ENCODE data around the gene CDC123.
"Not testable (repeated sequence)": the region's sequence is repeated elsewhere in the genome, so short reads cannot be mapped to it uniquely, and the experiment has no call there.

Gene CDC123

DNA sequence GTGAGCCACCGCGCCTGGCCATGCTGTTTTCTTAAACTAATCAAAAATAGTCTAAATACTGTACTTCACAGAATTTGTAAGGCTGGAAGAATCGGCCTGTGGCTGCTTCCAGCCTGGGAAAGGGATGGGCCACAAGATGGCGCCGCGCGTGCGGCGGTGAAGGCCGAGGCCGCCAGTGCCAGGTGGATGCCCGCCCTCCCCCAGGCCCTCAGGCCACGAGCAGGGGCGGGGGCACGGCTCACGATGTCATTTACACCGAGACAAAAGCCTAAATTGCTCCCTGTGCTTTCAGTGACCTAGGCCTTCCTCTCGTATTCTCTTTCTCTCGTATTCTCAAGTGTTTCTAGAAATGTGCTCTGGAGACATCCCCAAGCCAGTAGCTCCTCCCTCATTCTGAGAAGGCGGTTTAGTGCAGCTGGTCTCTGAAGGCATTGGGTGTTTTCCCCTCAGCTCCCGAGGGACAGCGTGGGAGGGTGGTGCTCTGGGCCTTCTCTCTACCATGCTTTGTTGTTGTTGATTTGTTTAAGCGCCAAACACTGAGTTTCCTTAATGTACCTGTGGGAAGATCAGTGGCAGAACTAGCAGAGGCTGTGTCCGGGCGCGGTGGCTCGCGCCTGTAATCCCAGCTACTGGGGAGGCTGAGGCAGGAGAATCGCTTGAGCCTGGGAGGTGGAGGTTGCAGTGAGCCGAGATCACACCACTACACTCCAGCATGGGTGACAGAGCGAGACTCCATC, 68.4 kb downstream of the CDC123 start:
- no peak for TF ChIP-seq EZH2phosphoT487 (IDR thresholded peaks at IDR 0.05; ENCODE audit: low read depth)
- TF ChIP-seq, protein P1, sequence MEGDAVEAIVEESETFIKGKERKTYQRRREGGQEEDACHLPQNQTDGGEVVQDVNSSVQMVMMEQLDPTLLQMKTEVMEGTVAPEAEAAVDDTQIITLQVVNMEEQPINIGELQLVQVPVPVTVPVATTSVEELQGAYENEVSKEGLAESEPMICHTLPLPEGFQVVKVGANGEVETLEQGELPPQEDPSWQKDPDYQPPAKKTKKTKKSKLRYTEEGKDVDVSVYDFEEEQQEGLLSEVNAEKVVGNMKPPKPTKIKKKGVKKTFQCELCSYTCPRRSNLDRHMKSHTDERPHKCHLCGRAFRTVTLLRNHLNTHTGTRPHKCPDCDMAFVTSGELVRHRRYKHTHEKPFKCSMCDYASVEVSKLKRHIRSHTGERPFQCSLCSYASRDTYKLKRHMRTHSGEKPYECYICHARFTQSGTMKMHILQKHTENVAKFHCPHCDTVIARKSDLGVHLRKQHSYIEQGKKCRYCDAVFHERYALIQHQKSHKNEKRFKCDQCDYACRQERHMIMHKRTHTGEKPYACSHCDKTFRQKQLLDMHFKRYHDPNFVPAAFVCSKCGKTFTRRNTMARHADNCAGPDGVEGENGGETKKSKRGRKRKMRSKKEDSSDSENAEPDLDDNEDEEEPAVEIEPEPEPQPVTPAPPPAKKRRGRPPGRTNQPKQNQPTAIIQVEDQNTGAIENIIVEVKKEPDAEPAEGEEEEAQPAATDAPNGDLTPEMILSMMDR (IDR thresholded peaks at IDR 0.05; ENCODE audit: low read depth, low read length) = peak; percentile 75
- H3K9ac ChIP-seq (ENCODE audit: low read length) = peak overlapping the region; percentile 23; the same call in 1 of the 2 replicates
- peak overlapping the region; percentile 70 for H3K4me3 ChIP-seq (ENCODE audit: low read length)
- no peaks in the 10 kb centered on the region for H3K9me3 ChIP-seq (ENCODE audit: insufficient read depth, low read length)
- H4K20me1 ChIP-seq (ENCODE audit: insufficient read depth, low read length) = no peaks in the 10 kb centered on the region
- H2AFZ ChIP-seq (ENCODE audit: low read depth, low read length) = no peak overlapping the region; the same call in 1 of the 2 replicates
- H3K36me3 ChIP-seq (replicated peaks; ENCODE audit: low read depth, low read length) = peaks cover 2% of the 10 kb centered on the region
- H3K4me2 ChIP-seq (ENCODE audit: low read length) = peak overlapping the region; percentile 73
- H3K27me3 ChIP-seq (ENCODE audit: low read depth, low read length) = no peaks in the 10 kb centered on the region
- no peaks in the 10 kb centered on the region for H3K79me2 ChIP-seq (ENCODE audit: low read length)
- H3K4me1 ChIP-seq (ENCODE audit: low read length) = peaks cover 32% of the 10 kb centered on the region
- H3K27ac ChIP-seq (ENCODE audit: low read length) = peak overlapping the region; percentile 78

DNA sequence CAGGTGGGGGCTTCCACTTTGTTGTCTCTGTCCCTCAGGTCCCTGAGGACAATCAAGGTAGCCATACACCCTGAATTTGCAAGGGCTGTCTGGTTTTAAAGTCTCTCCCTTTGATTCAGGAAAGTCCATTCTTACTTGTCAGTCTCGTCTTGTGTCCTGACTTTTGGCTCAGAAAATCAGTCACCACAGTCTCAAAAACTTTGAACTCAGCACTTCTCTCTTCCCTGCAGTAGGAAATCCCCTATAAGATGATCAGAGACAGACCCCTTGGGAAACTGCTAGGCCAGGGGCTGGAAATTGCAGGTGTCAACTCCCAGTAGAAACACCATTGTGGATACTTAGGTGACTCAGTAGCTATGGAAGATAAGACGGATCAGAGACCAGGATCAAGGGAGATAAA, 73.1 kb downstream of the CDC123 start:
- H4K20me1 ChIP-seq (ENCODE audit: insufficient read depth, low read length) = no peaks in the 10 kb centered on the region
- H3K36me3 ChIP-seq (replicated peaks; ENCODE audit: low read depth, low read length) = no peaks in the 10 kb centered on the region
- no peak overlapping the region for H3K9ac ChIP-seq (ENCODE audit: low read length)
- no peak overlapping the region for H3K4me3 ChIP-seq (ENCODE audit: low read length)
- H3K4me1 ChIP-seq (ENCODE audit: low read length) = peaks cover 26% of the 10 kb centered on the region
- no peaks in the 10 kb centered on the region for H3K9me3 ChIP-seq (ENCODE audit: insufficient read depth, low read length)
- no peaks in the 10 kb centered on the region for H3K27me3 ChIP-seq (ENCODE audit: low read depth, low read length)
- no peak overlapping the region for H3K27ac ChIP-seq (ENCODE audit: low read length)
- TF ChIP-seq EZH2phosphoT487 (IDR thresholded peaks at IDR 0.05; ENCODE audit: low read depth) = no peak
- TF ChIP-seq, protein P1 (IDR thresholded peaks at IDR 0.05; ENCODE audit: low read depth, low read length) = no peak
- H2AFZ ChIP-seq (ENCODE audit: low read depth, low read length) = no peak overlapping the region
- H3K4me2 ChIP-seq (ENCODE audit: low read length) = peak overlapping the region; percentile 1; the same call in 1 of the 2 replicates
- no peaks in the 10 kb centered on the region for H3K79me2 ChIP-seq (ENCODE audit: low read length)

DNA sequence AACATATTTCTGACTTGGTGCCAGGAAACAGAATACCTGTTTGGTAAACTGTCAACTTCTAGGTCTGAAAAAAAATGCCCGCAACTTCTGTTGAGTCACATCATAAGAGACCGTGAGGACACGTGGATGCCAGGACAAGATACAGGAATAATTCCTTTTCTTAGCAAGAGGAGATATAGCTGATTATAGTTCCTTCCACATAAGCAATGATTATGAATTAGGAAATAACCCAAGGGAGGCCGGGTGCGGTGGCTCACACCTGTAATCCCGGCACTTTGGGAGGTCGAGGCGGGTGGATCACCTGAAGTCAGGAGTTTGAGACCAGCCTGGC, 75.2 kb downstream of the CDC123 start:
- Histone ChIP-seq H3K4me2 (ENCODE audit: low read length) (no peak overlapping the region), H3K27ac (ENCODE audit: low read length) (no peak overlapping the region), H3K4me1 (ENCODE audit: low read length) (peaks cover 13% of the 10 kb centered on the region), H4K20me1 (ENCODE audit: insufficient read depth, low read length) (no peaks in the 10 kb centered on the region), H3K9ac (ENCODE audit: low read length) (no peak overlapping the region), H3K36me3 (replicated peaks; ENCODE audit: low read depth, low read length) (no peaks in the 10 kb centered on the region), H3K79me2 (ENCODE audit: low read length) (no peaks in the 10 kb centered on the region), H2AFZ (ENCODE audit: low read depth, low read length) (no peak overlapping the region), H3K27me3 (ENCODE audit: low read depth, low read length) (no peaks in the 10 kb centered on the region), H3K4me3 (ENCODE audit: low read length) (no peak overlapping the region), H3K9me3 (ENCODE audit: insufficient read depth, low read length) (no peaks in the 10 kb centered on the region)
- TF ChIP-seq EZH2phosphoT487 (IDR thresholded peaks at IDR 0.05; ENCODE audit: low read depth) = no peak

DNA sequence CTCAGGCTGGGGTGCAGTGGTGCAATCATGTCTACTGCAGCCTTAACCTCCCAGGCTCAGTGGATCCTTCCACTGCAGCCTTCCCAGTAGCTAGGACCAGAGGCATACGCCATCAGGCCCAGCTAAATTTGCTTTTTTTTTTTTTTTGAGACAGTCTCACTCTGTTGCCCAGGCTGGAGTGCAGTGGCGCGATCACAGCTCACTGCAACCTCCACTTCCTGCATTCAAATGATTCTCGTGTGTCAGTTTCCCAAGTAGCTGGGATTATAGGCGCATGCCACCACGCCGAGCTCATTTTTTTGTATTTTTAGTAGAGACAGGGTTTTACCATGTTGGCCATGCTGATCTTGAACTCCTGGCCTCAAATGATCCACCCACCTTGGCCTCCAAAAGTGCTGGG, 81.9 kb downstream of the CDC123 start:
- H3K36me3 ChIP-seq (replicated peaks; ENCODE audit: low read depth, low read length); H3K4me2 ChIP-seq (ENCODE audit: low read length); H3K4me1 ChIP-seq (ENCODE audit: low read length); H3K27ac ChIP-seq (ENCODE audit: low read length); H3K27me3 ChIP-seq (ENCODE audit: low read depth, low read length); H3K4me3 ChIP-seq (ENCODE audit: low read length); H3K9me3 ChIP-seq (ENCODE audit: insufficient read depth, low read length); H4K20me1 ChIP-seq (ENCODE audit: insufficient read depth, low read length); H2AFZ ChIP-seq (ENCODE audit: low read depth, low read length); H3K9ac ChIP-seq (ENCODE audit: low read length); H3K79me2 ChIP-seq (ENCODE audit: low read length): not testable (repeated sequence)

DNA sequence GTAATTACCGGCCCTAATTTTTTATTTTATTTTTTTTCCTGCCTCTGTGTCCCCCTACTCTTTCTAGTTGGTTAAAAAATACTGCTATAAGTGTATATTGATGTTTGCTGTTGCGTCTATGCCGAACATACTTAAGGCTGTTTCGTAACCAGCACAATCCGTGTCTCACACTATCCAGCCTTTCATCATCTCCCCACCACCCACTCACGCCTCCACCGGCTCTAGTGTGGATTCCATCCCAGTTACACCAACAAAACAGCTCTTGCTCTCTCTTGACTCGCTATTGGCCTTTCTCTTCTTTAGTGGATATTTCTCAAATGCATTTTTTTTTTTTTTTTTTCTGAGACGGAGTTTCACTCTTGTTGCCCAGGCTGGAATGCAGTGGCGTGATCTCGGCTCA, 83.3 kb downstream of the CDC123 start:
- Histone ChIP-seq H3K9ac (ENCODE audit: low read length) (no peak overlapping the region), H3K4me3 (ENCODE audit: low read length) (no peak overlapping the region), H3K9me3 (ENCODE audit: insufficient read depth, low read length) (no peaks in the 10 kb centered on the region), H3K27ac (ENCODE audit: low read length) (no peak overlapping the region), H3K79me2 (ENCODE audit: low read length) (no peaks in the 10 kb centered on the region), H4K20me1 (ENCODE audit: insufficient read depth, low read length) (no peaks in the 10 kb centered on the region), H3K27me3 (ENCODE audit: low read depth, low read length) (no peaks in the 10 kb centered on the region), H2AFZ (ENCODE audit: low read depth, low read length) (no peak overlapping the region), H3K36me3 (replicated peaks; ENCODE audit: low read depth, low read length) (no peaks in the 10 kb centered on the region), H3K4me1 (ENCODE audit: low read length) (no peaks in the 10 kb centered on the region), H3K4me2 (ENCODE audit: low read length) (no peak overlapping the region)
- TF ChIP-seq, protein P1 (IDR thresholded peaks at IDR 0.05; ENCODE audit: low read depth, low read length) = no peak
- no peak for TF ChIP-seq EZH2phosphoT487 (IDR thresholded peaks at IDR 0.05; ENCODE audit: low read depth)

Data from OCI-LY3 (cell line).